Left lobe of liver (tissue), 2 donors: ENCODE results near the gene TET1. TPM values are rescaled to one million over a fixed set of nuclear protein-coding genes. Genes with fewer than 3 reads are reported as not detected.
"Not testable (repeated sequence)": the region's sequence is repeated elsewhere in the genome, so short reads cannot be mapped to it uniquely, and the experiment has no call there.

ENCODE experiments used
- ATAC-seq: fragments of 200-7000 bp; cut with Tn5 transposase; one replicate; pipeline ENCODE4 v1.9.1; 2020; ENCODE audit warnings: mild to moderate bottlenecking, moderate library complexity
- DNase-seq: peaks from one replicate; pipeline ENCODE4 v3.0.0-alpha.2; 2020; ENCODE audit warnings: low spot score
- total RNA-seq: library from RNA; stranded (reverse); gene quantifications from one replicate; pipeline ENCODE4 v1.2.1, GENCODE V29; 2021
- donor health status: DM: no; HTN: no; CAD: no; lungs with moderate emphysema.
- donor health status: DM: no; HTN: yes; CAD: no.

The TET1 gene
- total RNA-seq: 0.81 TPM

DNA sequence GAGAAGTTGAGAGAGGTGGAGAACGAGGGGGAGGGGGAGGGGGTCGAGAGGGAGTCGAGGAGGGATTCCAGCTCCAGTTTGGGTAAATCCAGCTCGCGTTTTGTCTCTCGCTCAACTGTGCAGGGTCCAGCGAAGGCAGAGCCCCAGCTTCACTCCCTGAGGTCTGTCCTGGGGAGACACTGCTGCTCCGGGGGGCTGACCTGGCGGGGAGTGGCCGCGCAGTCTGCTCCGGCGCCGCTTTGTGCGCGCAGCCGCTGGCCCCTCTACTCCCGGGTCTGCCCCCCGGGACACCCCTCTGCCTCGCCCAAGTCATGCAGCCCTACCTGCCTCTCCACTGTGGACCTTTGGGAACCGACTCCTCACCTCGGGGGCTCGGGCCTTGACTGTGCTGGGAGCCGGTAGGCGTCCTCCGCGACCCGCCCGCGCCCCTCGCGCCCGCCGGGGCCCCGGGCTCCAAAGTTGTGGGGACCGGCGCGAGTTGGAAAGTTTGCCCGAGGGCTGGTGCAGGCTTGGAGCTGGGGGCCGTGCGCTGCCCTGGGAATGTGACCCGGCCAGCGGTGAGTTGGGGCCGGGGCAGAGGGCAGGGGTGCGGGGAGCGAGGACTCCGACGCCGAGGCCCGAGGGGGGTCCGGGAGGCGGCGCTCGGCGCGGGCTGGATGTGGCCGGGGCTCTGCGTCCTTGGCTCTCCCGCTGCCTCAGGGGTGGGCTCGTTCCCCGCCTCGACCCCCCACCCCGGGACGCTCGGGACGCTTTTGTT lies at the start of gene TET1:
Gene TET1 (plus strand): TSS at position 152 of the 757 bp plus-strand sequence. CDS start 12,002 bp downstream, outside the sequence.
- peak; percentile 64 for DNase-seq
- ATAC-seq: peak; percentile 89

DNA sequence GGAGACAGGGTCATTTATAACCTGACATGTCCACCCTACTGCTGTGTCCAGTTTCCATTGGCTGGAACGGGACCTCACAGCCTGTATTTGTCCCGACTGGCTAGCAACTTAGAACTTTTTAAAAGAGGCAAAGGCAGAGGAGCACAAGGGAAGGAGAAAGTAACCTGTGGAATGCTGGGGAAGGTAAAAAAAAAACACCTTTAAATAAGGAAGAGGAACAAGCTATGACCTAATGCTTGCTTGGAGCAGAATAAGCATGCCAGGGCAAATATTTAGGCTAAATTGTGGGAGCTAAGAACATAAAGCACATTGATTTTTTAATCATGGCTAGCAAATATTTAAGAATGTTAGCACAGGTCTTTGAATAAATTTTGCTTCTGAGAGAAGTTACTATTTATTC lies 43.9 kb upstream of the TET1 start:
- peak; percentile 5 for DNase-seq
- ATAC-seq: not testable (repeated sequence)

DNA sequence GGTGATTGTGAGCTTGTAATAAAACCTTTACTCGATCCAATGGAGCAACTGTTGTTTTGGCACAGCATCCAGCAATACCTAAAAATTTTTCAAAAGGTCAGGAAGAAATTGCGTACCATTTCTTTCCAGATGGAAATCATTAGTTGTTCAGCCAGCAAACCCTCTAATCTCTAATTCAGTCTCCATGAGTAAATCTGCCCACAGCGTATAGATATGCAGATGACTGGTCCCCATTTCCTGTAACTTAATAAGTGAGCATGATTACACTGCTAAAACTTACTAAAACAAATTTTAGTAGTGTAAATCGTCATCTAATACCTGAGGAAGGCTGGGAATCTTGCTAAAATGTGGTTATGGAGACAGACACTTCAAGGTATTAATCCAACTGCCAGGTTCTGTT lies 43.4 kb upstream of the TET1 start:
- ATAC-seq: no peak
- DNase-seq: no peak

DNA sequence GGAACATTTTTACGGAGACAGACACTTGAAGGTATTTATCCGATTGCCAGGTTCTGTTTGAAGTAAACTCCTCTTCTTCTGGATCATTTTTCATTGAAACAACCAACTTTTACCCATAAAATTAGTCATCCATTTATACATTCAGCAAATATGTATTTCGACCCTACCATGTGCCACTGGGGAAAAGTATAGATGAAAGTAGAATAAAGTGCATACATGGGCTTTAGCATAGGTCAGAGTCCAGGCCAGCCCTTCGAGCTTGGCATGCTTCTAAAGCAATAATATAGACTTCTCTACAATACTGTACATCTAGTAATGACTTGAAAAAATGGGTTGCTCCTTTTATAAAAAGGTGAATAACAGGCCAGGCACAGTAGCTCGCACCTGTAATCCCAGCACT lies 42.9 kb upstream of the TET1 start:
- DNase-seq: no peak
- ATAC-seq: no peak

DNA sequence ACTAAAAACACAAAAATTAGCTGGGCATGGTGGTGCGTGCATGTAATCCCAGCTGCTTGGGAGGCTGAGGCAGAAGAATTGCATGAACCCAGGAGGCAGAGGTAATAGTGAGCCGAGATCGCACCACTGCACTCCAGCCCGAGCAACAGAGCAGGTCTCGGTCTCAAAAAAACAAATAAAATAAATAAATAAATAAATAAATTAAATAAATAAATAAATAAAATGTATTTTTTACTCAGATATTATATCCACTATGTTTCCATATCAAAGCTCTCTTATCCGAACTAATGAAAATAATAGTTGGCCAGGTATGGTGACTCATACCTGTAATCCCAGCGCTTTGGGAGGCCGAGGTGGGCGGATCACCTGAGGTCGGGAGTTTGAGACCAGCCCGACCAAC lies 41.5 kb upstream of the TET1 start:
- ATAC-seq, DNase-seq: not testable (repeated sequence)

DNA sequence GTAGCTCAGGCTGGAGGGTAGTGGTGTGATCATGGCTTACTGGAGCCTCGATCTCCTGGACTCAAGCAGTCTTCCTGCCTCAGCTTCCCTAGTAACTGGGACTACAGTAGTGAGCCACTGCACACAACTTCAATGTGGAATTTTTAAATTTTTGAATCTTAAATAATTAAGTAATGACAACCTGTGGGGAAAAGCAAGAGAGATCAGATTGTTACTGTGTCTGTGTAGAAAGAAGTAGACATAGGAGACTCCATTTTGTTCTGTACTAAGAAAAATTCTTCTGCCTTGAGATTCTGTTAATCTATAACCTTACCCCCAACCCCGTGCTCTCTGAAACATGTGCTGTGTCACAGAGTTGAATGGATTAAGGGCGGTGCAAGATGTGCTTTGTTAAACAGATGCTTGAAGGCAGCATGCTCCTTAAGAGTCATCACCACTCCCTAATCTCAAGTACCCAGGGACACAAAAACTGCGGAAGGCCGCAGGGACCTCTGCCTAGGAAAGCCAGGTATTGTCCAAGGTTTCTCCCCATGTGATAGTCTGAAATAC lies 34.6 kb upstream of the TET1 start:
- not testable (repeated sequence) for ATAC-seq, DNase-seq

DNA sequence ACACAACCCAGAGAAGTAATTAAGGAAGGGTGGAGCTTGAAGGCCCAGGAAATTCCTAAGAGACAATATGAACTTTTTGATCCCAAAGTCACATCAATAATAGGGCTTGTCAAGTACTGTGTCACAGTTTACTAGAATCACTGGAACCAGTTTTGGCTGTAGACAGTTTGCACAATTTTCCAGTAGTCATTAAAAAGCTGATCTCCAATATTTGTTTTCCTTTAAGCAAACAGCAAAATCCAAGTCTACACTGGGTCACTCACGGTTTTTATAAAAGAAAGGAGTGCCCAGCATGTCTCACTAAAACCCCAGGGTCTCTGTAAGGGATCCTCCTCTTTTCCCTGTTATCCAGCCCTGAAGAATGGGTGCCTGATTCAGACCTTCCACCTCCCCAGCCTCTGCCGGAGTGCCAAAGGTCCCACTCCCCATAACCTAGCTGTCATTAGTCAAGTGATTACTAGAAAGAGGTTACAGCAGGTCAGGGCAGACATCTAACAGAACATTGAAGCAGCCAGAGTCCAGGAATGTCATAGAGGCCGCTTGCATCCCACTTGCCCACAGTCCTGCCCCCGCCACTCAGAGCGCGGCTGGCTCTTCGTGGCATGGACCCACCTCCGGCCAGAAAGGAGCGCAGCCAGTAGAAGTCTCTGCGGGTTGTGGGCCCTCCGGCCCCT lies 33.4 kb upstream of the TET1 start:
- ATAC-seq: peak; percentile 63
- DNase-seq: no peak

DNA sequence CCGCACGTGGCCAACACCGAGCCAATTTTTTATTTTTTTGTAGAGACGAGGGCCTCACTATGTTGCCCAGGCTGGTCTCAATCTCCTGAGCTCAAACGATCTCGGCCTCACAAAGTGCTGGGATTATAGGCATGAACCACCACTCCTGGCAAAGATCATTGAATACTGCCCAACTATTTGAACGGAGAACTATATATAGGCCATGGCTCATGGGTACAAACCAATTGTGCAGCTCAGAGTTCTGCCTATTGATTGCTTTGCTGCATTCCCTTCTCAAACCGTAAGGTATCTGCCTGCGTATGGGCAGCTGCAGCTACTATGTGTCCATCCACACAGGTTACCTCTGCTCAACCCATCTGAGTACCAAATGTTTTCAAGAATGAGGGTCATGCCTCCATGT lies 23.2 kb upstream of the TET1 start:
- DNase-seq (no peak), ATAC-seq (no peak)

DNA sequence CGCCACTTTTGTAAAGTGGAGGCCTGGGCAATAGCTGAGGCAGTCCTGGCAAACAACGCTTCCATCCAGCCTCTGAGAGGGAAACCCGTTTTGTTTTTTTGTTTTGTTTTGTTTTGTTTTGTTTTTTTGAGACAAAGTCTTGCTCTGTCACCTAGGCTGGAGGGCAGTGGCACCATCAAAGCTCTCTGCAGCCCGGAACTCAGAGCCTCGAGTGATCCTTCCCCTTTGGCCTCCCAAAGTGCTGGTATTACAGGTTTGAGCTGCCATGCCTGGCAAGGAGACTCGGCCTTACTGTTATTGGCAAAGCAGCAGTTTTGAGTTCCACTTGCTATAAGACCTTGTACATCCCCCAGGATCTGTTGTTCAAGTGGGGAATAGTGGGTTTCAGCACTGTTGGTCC lies 22.3 kb upstream of the TET1 start:
- DNase-seq: no peak
- ATAC-seq: no peak

DNA sequence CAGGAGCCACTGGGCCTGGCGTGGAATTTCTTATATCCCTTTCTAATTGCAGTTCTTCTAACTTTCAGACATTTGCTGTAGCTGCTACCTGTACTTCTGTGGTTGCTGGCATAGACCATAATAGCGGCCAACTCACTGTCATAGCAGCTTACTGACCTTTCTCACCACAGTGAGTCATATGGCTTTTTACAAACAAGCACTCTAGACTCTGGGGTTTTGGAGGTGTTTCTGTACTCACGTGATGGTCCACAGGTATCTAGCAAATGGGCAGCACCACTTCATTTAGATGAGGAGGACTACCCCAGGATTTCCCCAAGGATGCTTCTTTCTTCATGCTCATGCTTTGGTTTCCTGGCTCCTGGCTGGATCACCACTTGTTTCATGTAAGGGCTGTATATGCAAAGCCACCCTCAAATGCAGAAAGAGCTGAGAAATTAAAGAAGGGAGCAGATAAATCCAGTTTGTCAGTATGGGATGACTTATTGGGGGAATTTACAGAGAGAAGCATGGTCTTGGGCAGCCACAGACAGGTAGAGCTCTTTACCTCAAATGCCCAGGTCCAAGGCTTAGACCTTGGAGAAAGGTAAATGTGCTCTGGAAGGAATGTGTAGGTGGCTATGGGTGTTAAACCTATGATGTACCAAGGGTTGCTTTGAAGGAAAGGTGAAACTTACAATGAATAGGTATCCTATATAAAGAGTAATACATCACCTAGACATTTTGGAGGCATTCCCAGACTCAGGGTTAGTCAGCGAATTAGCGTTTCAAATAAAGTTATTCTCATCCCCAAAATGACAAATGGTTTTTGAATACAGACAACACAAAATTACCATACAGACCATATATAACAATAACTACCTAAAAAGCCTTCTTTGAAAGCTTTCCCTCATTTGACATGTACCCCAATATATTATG lies 16.9 kb upstream of the TET1 start:
- peak; percentile 90 for ATAC-seq
- DNase-seq: no peak

DNA sequence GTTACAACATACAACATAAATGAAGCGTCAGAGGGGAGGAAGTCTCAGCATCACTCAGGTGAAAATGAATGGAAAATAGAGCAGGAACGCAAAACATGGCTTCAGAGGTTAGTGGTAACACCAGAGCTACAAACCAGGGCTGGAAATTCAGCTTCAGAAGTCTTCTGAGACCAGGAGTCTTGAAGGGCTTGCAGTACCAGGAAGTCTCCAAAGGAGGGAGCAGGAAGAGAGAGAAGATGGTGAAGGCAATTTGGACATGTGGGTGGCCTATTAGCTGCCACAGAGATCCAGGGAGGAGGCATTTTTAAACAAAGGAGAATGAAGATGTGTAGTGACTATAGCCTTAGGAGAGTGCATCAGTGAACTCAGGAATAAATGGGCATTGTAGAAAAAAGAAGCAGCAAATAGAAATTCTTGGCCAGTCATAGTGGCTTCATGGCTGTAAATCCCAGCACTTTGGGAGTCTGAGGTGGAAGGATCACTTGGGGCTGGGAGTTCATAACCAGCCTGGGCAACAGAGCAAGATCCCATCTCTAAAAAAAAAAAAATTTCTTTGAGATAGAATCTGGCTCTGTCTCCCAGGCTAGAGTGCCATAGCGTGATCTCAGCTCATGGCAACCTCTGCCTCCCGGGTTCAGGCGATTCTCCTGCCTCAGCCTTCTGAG lies 9.3 kb upstream of the TET1 start:
- ATAC-seq (peak; percentile 96), DNase-seq (no peak)

DNA sequence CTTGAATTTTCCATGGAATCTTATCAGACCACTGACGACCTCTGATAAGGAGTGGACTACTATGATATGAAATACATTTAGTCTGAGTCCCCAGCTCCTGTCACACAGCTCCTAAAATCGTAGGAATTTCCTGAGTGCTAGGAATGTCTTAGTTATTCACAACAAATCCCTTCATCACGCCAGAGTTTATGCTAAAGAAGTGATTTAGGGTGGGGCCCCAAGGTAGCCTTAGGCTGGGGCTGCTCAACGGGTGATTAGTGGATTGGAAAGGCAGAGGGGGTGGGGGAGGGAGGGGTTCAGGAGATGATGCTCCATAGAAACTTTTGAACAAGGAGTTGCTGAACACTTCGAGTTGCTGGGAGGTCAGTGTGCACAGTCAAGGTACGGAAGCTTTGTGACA lies 7.0 kb upstream of the TET1 start:
- DNase-seq (no peak), ATAC-seq (no peak)

DNA sequence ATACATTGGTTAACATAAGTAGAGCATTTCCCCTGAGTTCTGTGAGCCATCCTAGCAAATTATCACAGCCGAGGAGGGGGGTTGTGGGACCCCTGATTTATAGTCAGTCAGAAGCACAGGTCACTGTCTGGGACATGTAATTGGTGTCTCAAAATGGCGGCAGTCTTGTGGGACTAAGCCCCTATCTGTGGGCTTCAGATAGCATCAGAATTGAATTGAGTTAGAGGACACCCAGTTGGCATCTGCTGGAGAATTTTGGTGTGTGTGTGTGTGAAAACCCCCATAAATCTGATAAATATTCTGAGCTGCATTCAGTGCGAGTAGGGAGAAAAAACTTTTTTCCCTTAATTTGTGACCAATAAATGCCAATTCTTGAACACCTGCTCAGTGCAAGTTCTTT lies 6.5 kb upstream of the TET1 start:
- no peak for ATAC-seq
- no peak for DNase-seq

DNA sequence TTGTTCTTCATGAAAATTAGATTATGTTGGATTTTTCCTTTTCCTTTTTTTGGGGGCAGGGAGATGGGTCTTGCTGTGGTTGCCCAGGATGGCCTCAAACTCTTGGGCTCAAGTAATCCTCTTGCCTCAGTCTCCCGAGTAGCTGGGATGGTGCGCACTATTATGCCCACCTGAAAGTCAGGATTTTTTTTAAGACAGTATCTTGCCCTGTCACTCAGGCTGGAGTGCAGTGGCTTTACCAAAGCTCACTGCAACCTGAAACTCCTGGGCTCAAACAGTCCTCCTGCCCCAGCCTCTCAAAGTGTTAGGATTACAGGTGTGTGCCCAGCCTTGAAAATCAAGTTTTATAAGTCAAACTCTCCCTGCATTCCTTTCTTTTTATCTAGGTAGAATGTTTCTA lies 1.7 kb upstream of the TET1 start:
- no peak for ATAC-seq
- DNase-seq: no peak

DNA sequence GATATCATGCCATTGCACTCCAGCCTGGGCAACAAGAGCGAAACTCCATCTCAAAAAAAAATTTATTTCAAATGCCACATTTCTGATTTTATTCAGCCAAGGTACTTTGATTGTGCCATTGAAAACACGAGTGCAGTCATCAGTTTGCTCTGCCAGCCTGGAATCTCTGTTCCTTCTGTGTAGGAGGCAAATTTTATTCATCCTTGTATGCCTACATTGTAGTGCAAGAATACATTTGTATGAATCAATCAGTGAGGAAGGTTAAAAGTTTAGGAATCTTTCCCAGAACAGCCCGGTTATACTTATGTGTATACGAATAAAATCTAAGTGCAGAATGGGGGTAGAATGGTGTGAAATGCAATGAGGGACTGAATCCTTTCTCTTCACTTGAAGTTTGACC lies 886 bp upstream of the TET1 start:
- ATAC-seq: no peak
- DNase-seq: no peak

DNA sequence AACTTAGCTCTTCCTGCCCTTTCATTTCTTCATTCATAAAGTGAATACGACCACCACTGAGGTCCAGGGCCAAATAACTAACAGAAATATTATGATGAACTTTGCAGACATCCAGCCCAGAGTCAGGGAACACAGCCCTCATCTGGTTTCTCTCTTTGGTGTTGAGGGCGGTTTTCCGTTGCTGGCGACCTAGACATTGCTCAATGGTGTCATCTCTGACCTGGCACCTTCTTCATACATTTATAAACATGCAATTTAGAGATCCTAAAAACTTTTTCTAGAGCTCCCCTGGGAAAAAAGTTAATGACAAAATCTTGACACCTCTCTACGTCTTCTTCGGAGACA lies 324 bp upstream of the TET1 start:
- no peak for DNase-seq

DNA sequence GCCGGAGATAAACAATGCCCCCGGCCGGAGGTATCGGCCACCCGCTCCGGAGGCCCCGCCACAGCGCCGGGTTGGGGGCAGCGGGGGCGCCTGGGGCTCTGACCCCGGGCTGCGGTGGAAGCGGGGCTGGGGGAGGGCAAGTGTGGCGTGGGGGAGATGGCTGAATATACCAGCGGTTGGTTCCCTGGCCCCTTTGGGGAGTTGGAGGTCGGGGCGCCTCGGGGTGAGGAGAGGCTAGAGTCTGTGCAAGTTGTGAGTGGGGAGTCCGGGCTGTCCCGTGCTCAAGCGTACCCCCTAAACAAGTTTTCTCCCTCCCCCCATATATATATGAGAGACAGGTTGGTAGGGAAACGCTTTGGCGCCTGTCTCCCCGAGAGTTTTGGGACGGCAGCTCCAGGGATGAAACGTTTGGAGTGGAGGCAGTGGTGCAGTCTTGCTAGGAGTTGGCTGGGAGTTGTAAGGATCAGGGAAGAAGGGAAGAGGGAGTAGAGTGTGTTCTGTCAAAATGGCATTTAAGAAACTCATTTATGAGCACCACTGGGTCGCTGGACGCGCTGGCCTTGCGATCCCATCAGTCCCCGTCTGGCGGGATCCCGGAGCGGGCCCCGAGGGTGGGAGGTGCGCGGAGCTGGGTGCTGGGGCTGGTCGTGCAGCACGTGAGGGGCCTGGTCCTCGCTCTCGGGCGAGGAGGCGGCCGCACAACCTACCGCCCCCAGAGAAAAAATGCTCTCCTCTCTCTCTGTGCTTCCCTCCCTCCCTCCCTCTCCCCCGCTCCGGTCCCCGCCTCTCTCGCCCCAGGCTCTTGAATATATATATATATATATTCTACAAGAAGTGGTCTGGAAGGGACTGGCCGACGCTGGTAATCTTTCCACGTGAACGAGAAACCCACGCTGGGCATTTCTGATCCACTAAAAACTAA lies 1.1 kb downstream of the TET1 start:
- peak; percentile 17 for ATAC-seq
- DNase-seq: no peak

More for the DNA sequence above, 324 bp upstream of the TET1 start:
- ATAC-seq: peak; percentile 69

DNA sequence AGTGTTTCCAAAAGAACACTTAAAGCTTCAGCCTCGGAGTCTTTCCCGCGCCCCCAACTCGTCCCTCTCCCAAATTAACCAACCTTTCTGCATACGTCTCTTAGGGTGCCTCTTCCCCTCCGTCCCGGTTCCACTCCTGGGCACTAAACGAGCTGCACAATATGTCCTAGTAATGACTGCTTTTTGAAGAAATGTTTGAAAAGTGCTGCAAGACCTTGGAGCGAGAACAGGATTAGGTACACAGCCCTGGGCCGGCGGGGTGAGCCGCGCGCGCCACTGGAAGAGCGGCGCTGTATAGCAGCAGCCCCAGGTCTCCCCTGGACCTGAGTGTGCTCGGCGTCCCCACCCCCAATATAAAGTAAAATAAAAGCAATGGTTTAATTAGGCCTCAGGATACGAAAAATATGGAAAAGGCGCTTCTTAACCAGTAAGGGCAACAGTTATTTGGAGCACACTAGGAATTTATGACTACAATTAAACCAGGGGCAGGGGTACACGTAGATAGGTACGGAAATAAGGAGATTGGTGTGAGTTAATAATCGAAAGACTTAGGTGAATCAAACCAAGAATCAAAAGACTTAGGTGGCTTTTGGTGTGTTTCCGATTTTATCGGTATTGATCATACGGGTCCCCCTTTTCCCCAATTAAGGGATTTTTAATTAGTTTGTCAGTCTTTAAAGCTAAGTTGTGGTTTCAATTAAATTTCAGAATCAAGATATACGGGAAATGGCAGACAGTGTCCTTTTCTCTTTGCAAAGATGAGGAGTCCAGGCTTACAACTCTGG lies 1.9 kb downstream of the TET1 start:
- ATAC-seq: no peak
- DNase-seq: no peak
